AG09319 (cell line): Measurements from ENCODE around the gene ARL4C.

Experiments
- DNase-seq: peaks from one replicate; pipeline ENCODE4 v3.0.0-alpha.2; 2010; ENCODE audit warnings: low read depth; ENCODE audit errors: extremely low read depth
- TF ChIP-seq, protein P1 (sequence below): IDR thresholded peaks from 2 replicates; pipeline ENCODE4 v1.5.1; 2011; ENCODE audit warnings: low read depth, mild to moderate bottlenecking, inconsistent platforms, low read length, moderate library complexity

The ARL4C gene

DNA sequence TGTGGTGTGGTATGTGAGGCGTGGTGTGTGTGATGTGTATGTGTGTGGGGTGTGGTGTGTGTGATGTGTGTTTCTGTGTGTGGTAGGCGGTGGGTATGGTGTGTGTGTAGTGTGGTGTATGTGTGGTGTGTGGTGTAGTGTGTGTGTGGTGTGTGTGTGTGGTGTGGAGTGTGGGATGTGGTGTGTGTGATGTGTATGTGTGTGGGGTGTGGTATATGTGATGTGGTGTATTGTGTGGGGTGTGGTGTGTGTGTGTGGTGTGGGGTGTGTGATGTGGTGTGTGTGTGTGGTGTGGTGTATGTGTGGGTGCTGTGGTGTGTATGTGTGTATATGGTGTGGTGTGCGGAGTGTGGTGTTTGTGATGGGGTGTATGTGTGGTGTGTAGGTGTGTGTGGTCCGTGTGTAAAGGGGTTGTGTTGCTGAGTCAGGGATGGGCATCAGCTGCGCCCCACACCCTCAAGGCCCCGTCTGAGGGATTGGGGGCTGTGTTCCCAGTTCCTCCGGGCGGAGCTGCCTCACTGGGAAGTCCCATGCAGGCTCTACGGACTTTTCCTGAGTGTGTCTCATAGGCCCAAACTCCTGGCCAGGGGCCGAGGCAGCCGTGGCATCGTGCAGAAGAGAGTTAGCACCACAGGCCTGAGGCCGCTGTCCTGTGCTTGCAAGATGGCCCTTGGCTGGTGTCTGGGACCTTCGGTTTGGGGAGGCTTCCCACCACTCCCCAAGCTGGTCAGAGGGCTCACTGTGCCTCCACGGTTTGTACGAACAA is 18.2 kb upstream of the ARL4C start:
- TF ChIP-seq, protein P1, sequence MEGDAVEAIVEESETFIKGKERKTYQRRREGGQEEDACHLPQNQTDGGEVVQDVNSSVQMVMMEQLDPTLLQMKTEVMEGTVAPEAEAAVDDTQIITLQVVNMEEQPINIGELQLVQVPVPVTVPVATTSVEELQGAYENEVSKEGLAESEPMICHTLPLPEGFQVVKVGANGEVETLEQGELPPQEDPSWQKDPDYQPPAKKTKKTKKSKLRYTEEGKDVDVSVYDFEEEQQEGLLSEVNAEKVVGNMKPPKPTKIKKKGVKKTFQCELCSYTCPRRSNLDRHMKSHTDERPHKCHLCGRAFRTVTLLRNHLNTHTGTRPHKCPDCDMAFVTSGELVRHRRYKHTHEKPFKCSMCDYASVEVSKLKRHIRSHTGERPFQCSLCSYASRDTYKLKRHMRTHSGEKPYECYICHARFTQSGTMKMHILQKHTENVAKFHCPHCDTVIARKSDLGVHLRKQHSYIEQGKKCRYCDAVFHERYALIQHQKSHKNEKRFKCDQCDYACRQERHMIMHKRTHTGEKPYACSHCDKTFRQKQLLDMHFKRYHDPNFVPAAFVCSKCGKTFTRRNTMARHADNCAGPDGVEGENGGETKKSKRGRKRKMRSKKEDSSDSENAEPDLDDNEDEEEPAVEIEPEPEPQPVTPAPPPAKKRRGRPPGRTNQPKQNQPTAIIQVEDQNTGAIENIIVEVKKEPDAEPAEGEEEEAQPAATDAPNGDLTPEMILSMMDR: no peak
- DNase-seq: no peak

DNA sequence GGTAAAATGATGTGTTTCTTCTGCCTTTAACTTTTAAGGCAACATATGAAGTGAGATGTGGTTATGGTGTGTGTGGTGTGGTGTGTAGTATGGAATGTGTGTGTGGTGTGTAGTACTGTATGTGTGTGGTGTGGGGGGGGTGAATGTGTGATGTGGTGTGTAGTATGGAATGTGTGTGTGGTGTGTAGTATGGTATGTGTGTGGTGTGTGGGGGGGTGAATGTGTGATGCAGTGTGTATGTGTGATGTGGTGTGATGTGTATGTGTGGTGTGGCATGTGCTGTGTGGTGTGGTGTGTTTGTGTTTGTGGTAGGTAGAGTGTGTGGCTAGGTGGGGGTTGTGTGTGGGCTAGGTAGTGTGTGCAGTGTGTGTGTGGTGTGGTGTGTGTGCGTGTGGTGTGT is 17.2 kb upstream of the ARL4C start:
- TF ChIP-seq, protein P1: no peak
- DNase-seq: no peak

- DNase-seq: no peak
- TF ChIP-seq, protein P1: no peak
These were observed 16.2 kb upstream of the ARL4C start for GRCh38 chr2:234512884-234513669.

DNA sequence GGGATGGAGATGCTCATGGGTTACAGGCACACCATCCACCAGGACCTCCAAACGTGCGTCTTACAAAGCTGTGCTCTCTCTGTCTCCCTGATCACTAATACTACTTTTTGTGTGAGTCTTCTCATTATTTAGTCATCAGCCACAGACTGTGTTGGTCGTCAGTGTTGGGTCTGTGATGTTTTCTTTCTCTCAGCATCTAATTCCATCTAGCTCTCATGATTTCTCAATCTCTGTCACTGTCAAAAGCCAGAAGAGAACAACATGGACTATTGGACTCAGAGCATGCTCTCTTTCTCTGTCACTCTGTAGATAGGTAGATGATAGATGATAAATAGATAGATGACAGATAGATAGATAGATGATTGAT is 6.0 kb upstream of the ARL4C start:
- DNase-seq: no peak
- TF ChIP-seq, protein P1: no peak

DNA sequence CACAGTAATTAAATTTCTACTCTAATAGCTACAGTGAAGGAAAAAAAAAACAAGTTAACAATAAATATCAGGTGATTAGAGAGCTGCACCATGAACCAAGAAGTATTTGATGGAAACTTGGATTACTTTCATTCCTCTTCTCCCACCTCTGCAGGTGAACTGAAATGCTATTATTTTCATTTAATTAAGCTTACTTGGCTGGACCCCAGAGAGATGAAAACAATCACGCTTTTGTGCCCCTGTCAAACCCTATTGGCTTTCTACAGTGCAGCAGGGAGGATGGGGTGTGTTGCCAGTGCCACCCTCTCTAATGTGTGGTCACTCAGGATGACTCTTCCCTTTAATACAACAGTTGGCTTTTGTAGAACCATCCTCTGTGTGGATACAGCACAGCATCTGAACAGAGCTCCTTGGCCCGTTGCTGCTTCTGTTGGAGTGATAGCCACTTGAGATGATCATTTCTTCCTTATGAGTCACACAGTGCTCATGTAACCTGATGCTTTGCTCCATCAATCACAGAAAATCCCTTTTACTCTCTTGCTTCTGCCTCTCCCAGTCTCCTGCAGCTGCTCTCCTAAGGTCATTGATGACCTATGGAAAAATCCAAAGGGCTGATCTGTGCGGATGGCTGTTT is 5.5 kb upstream of the ARL4C start:
- TF ChIP-seq, protein P1: no peak
- DNase-seq: peak; percentile 20

GRCh38 chr2:234500394-234501006 is 3.6 kb upstream of the ARL4C start:
- TF ChIP-seq, protein P1: peak; percentile 59
- no peak for DNase-seq
